H9 (cell line): ENCODE results near the gene RFFL. TPM values are rescaled to one million over a fixed set of nuclear protein-coding genes. Genes with fewer than 3 reads are reported as not detected.

Experiments used
- DNase-seq: peaks from one replicate; pipeline ENCODE4 v3.0.0-alpha.2; 2017
- H2AFZ ChIP-seq: one replicate; pipeline ENCODE4 v1.6.1; 2013; ENCODE audit warnings: mild to moderate bottlenecking, low read length, control low read depth, moderate library complexity
- H2AK5ac ChIP-seq: 2 replicates; pipeline ENCODE4 v1.6.1; 2013; ENCODE audit warnings: low read length, control low read depth, mixed read lengths; ENCODE audit not compliant: insufficient read length
- H2BK120ac ChIP-seq: one replicate; pipeline ENCODE4 v1.6.1; 2013; ENCODE audit warnings: low read depth, mild to moderate bottlenecking, low read length, control low read depth, inconsistent platforms; ENCODE audit not compliant: poor library complexity, severe bottlenecking
- H2BK12ac ChIP-seq: 2 replicates; pipeline ENCODE4 v1.6.1; 2013; ENCODE audit warnings: low read length, control low read depth, mixed read lengths, low read depth; ENCODE audit not compliant: insufficient read length
- H2BK15ac ChIP-seq: 2 replicates; pipeline ENCODE4 v1.6.1; 2013; ENCODE audit warnings: low read depth, low read length, control low read depth
- H2BK20ac ChIP-seq: one replicate; pipeline ENCODE4 v1.6.1; 2013; ENCODE audit warnings: low read depth, mild to moderate bottlenecking, low read length, control low read depth, inconsistent platforms; ENCODE audit not compliant: poor library complexity, severe bottlenecking
- H2BK5ac ChIP-seq: 2 replicates; pipeline ENCODE4 v1.6.1; 2013; ENCODE audit warnings: low read length, control low read depth, mixed read lengths; ENCODE audit not compliant: insufficient read length
- H3K14ac ChIP-seq: 2 replicates; pipeline ENCODE4 v1.6.1; 2013; ENCODE audit warnings: low read length, control low read depth; ENCODE audit not compliant: insufficient read depth
- H3K18ac ChIP-seq: 2 replicates; pipeline ENCODE4 v1.6.1; 2013; ENCODE audit warnings: low read depth, mild to moderate bottlenecking, mixed read lengths, low read length, control low read depth; ENCODE audit not compliant: insufficient read length
- H3K23ac ChIP-seq: 2 replicates; pipeline ENCODE4 v1.6.1; 2013; ENCODE audit warnings: low read length, control low read depth, mixed read lengths, low read depth; ENCODE audit not compliant: insufficient read length
- H3K23me2 ChIP-seq: 2 replicates; pipeline ENCODE4 v1.6.1; 2013; ENCODE audit warnings: low read depth, mild to moderate bottlenecking, mixed read lengths, low read length, control low read depth; ENCODE audit not compliant: insufficient read length, poor library complexity, severe bottlenecking
- H3K27ac ChIP-seq: 2 replicates; pipeline ENCODE4 v1.5.1; 2013; ENCODE audit warnings: low read length, control low read depth, mixed read lengths, low read depth; ENCODE audit not compliant: insufficient read length
- H3K27me3 ChIP-seq: 2 replicates; pipeline ENCODE4 v1.6.1; 2013; ENCODE audit warnings: low read length, control low read depth, inconsistent platforms; ENCODE audit not compliant: insufficient read depth
- H3K4ac ChIP-seq: 2 replicates; pipeline ENCODE4 v1.6.1; 2013; ENCODE audit warnings: low read depth, mild to moderate bottlenecking, control low read depth, inconsistent platforms, low read length, moderate library complexity
- H3K4me1 ChIP-seq: 2 replicates; pipeline ENCODE4 v1.6.1; 2013; ENCODE audit warnings: low read length, control low read depth, inconsistent platforms; ENCODE audit not compliant: insufficient read depth
- H3K4me2 ChIP-seq: 2 replicates; pipeline ENCODE4 v1.6.1; 2013; ENCODE audit warnings: low read length, control low read depth, mixed read lengths; ENCODE audit not compliant: insufficient read length, insufficient read depth
- H3K56ac ChIP-seq: 2 replicates; pipeline ENCODE4 v1.6.1; 2013; ENCODE audit warnings: low read depth, mild to moderate bottlenecking, mixed read lengths, low read length, control low read depth; ENCODE audit not compliant: insufficient read length
- H3K79me1 ChIP-seq: 2 replicates; pipeline ENCODE4 v1.6.1; 2013; ENCODE audit warnings: low read depth, mild to moderate bottlenecking, moderate library complexity, low read length, control low read depth, inconsistent platforms; ENCODE audit not compliant: insufficient read depth, poor library complexity, severe bottlenecking
- H3K79me2 ChIP-seq: 2 replicates; pipeline ENCODE4 v1.6.1; 2013; ENCODE audit warnings: low read length, control low read depth, inconsistent platforms; ENCODE audit not compliant: insufficient read depth
- H3K9ac ChIP-seq: 2 replicates; pipeline ENCODE4 v1.6.1; 2013; ENCODE audit warnings: low read length, control low read depth, mixed read lengths; ENCODE audit not compliant: insufficient read length; ENCODE audit errors: extremely low read depth
- H3K9me3 ChIP-seq: one replicate; pipeline ENCODE4 v1.6.1; 2013; ENCODE audit warnings: low read depth, low read length, inconsistent platforms; ENCODE audit not compliant: control insufficient read depth
- H3T11ph ChIP-seq: one replicate; pipeline ENCODE4 v1.6.1; 2013; ENCODE audit warnings: mild to moderate bottlenecking, low read length, control low read depth, inconsistent platforms
- H4K20me1 ChIP-seq: one replicate; pipeline ENCODE4 v1.6.1; 2013; ENCODE audit not compliant: control insufficient read depth, insufficient read length, insufficient read depth
- H4K5ac ChIP-seq: 2 replicates; pipeline ENCODE4 v1.6.1; 2013; ENCODE audit warnings: low read depth, mild to moderate bottlenecking, mixed read lengths, low read length, control low read depth; ENCODE audit not compliant: insufficient read length
- H4K8ac ChIP-seq: replicated peaks from 2 replicates; pipeline ENCODE4 v1.6.1; 2013; ENCODE audit warnings: low read length, control low read depth, mixed read lengths, low read depth; ENCODE audit not compliant: insufficient read length
- H4K91ac ChIP-seq: 2 replicates; pipeline ENCODE4 v1.6.1; 2013; ENCODE audit warnings: low read depth, mild to moderate bottlenecking, moderate library complexity, mixed read lengths, low read length, control low read depth; ENCODE audit not compliant: insufficient read length
- H3K27ac Mint-ChIP-seq, 3 experiments: 2 replicates in 2 of 3; 3 replicates in 1 of 3; pipeline ENCODE4 v1.8.0; 2020 to 2021; ENCODE audit warnings: mixed read lengths in 3 of 3, mild to moderate bottlenecking in 1 of 3, moderate library complexity in 1 of 3
- H3K27me3 Mint-ChIP-seq: 2 replicates; pipeline ENCODE4 v1.8.0; 2021; ENCODE audit warnings: low read depth, mild to moderate bottlenecking, moderate library complexity, mixed read lengths
- H3K36me3 Mint-ChIP-seq, 3 experiments: 2 replicates in 2 of 3; 3 replicates in 1 of 3; pipeline ENCODE4 v1.8.0; 2020 to 2021; ENCODE audit warnings: low read depth in 3 of 3, mixed read lengths in 3 of 3; ENCODE audit not compliant: insufficient read depth in 1 of 3
- H3K4me1 Mint-ChIP-seq, 2 experiments: 2 replicates each; pipeline ENCODE4 v1.8.0; 2020; ENCODE audit warnings: mixed read lengths in 2 of 2
- H3K4me3 Mint-ChIP-seq, 2 experiments: 2 replicates in 1 of 2; 3 replicates in 1 of 2; pipeline ENCODE4 v1.8.0; 2020 to 2021; ENCODE audit warnings: mild to moderate bottlenecking in 2 of 2, mixed read lengths in 2 of 2, moderate library complexity in 1 of 2
- H3K9me3 Mint-ChIP-seq, 2 experiments: 2 replicates in 1 of 2; 3 replicates in 1 of 2; pipeline ENCODE4 v1.8.0; 2020; ENCODE audit warnings: mild to moderate bottlenecking in 2 of 2, mixed read lengths in 2 of 2, moderate library complexity in 1 of 2
- CTCF ChIP-seq: fragments of 200-600 bp; sonication (generic); conservative IDR thresholded peaks from 3 replicates; pipeline ENCODE4 v1.8.0; 2021; ENCODE audit warnings: antibody characterized with exemption, mild to moderate bottlenecking
- WGBS: extraction: QIAGEN DNeasy Blood & Tissue Kit; methylation state at CpG from one replicate; pipeline ENCODE4 v1.1.7; 2013; ENCODE audit warnings: missing lambda C conversion rate, low lambda C conversion rate, mixed read lengths; ENCODE audit not compliant: insufficient read length; ENCODE audit errors: extremely low coverage; 5-methylcytosine and 5-hydroxymethylcytosine counted together
- total RNA-seq: library from RNA; stranded (reverse); gene quantifications from 2 replicates; pipeline ENCODE4 v1.2.1, GENCODE V29; 2021

The RFFL gene
- total RNA-seq, 1 experiment from 2014 or later, result 21.1 TPM

DNA sequence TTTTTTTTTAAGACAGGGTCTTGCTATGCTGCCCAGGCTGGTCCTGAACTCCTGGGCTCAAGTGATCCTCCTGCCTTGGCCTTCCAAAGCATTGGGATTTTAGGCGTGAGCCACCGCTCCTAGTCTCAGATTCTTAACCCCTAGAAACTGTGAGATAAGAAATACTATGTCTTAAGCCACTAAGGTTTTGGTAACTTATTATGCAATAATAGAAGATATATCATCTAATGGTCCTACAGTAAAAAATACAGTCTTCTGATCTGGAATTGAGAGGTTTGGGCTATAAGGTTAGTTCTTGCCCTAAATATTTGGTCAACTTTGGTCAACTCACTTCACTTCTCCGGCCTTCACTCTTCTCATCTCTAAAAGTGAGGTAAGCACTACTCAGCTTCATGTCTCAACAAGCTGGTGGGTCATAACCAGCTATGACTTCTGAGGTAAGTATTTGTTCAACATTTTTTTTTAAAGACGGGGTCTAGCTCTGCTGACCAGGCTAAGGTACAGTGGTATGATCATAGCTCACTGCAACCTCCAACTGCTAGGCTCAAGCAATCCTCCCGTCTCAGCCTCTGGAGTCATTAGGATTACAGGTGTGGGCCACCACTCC, 41.4 kb upstream of the RFFL start:
- H2BK5ac ChIP-seq, result no peak overlapping the region
- no peak overlapping the region for H2BK20ac ChIP-seq
- H3K27me3 ChIP-seq, result no peaks in the 10 kb centered on the region
- H3K18ac ChIP-seq, result no peak overlapping the region
- no peak overlapping the region for H4K8ac ChIP-seq
- H3T11ph ChIP-seq, result no peak overlapping the region
- no peaks in the 10 kb centered on the region for H3K9me3 ChIP-seq
- H4K91ac ChIP-seq, result no peak overlapping the region
- H3K27ac ChIP-seq, result no peak overlapping the region
- WGBS, result no CpG with 5 or more reads among the region's 5 CpGs
- H2BK120ac ChIP-seq, result no peak overlapping the region
- Mint-ChIP-seq H3K27ac (no peak overlapping the region; a peak in 1 of 7 replicates), H3K4me3 (no peak overlapping the region), H3K27me3 (no peaks in the 10 kb centered on the region), H3K36me3 (peaks cover 2 to 48% (median 42%) of the 10 kb centered on the region in 3 experiments; a peak in 6 of 7 replicates), H3K9me3 (no peaks in the 10 kb centered on the region), H3K4me1 (no peaks in the 10 kb centered on the region)
- H2AFZ ChIP-seq, result no peak overlapping the region
- H3K56ac ChIP-seq, result no peak overlapping the region
- H3K4me2 ChIP-seq, result no peak overlapping the region
- no peak overlapping the region for H3K23ac ChIP-seq
- DNase-seq, result no peak
- H2BK15ac ChIP-seq, result no peak overlapping the region
- H3K79me1 ChIP-seq, result no peaks in the 10 kb centered on the region
- H3K23me2 ChIP-seq, result no peaks in the 10 kb centered on the region
- no peak overlapping the region for H3K4ac ChIP-seq
- no peaks in the 10 kb centered on the region for H3K4me1 ChIP-seq
- no peak overlapping the region for H2AK5ac ChIP-seq
- no peaks in the 10 kb centered on the region for H3K79me2 ChIP-seq
- H3K9ac ChIP-seq, result no peak overlapping the region
- no peak for TF ChIP-seq CTCF
- H4K20me1 ChIP-seq, result no peaks in the 10 kb centered on the region
- no peak overlapping the region for H3K14ac ChIP-seq
- H4K5ac ChIP-seq, result no peak overlapping the region
- H2BK12ac ChIP-seq, result no peak overlapping the region
